GM12874 (cell line): ENCODE data around the gene ARSH.

Experiments
- TF ChIP-seq, protein P1 (sequence below): IDR thresholded peaks from 2 replicates; pipeline ENCODE4 v1.5.1; 2011; ENCODE audit warnings: low read depth, mild to moderate bottlenecking, control low read depth, low read length, moderate library complexity; ENCODE audit not compliant: insufficient read depth

The ARSH gene, protein sequence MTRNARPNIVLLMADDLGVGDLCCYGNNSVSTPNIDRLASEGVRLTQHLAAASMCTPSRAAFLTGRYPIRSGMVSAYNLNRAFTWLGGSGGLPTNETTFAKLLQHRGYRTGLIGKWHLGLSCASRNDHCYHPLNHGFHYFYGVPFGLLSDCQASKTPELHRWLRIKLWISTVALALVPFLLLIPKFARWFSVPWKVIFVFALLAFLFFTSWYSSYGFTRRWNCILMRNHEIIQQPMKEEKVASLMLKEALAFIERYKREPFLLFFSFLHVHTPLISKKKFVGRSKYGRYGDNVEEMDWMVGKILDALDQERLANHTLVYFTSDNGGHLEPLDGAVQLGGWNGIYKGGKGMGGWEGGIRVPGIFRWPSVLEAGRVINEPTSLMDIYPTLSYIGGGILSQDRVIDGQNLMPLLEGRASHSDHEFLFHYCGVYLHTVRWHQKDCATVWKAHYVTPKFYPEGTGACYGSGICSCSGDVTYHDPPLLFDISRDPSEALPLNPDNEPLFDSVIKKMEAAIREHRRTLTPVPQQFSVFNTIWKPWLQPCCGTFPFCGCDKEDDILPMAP

DNA sequence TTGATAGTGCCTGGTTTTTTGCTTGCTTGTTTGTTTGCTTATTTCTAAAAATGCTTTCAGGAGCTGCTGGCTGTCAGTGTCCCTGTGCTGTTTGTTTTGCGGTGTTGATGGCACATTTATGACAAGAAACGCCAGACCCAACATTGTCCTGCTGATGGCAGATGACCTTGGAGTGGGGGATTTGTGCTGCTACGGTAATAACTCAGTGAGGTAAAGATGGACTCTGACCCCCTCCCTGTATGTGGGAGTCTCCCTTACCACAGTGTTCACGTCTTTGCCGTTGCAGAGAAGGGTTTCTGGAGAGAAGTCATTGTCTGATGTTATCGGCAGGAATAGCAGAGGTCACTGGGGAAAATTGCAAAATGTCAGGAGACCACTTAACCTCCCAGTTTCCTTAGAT, at the start of gene ARSH:
TSS of gene ARSH (plus strand) at position 52 of the 400 bp plus-strand sequence. CDS start at position 119, 67 bp downstream.
- TF ChIP-seq, protein P1, sequence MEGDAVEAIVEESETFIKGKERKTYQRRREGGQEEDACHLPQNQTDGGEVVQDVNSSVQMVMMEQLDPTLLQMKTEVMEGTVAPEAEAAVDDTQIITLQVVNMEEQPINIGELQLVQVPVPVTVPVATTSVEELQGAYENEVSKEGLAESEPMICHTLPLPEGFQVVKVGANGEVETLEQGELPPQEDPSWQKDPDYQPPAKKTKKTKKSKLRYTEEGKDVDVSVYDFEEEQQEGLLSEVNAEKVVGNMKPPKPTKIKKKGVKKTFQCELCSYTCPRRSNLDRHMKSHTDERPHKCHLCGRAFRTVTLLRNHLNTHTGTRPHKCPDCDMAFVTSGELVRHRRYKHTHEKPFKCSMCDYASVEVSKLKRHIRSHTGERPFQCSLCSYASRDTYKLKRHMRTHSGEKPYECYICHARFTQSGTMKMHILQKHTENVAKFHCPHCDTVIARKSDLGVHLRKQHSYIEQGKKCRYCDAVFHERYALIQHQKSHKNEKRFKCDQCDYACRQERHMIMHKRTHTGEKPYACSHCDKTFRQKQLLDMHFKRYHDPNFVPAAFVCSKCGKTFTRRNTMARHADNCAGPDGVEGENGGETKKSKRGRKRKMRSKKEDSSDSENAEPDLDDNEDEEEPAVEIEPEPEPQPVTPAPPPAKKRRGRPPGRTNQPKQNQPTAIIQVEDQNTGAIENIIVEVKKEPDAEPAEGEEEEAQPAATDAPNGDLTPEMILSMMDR: no peak

DNA sequence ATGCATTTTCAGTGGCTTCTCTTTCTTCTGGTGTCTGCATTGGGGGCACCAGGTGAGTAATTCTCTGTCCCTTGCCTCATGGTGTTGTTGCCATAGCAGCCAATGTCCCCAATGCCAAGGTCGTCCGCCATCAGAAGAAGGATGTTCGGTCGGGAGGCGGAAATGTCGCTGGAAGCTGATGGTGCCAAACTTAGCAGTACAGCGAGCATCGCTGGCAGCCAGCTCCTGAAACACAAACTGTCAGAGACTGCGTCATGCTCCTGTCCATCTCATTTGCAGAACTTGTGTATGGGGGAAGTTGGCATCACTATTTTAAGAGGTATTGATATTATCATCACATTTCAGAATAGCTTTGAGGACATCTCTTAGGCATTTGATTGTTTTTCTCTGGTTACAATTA, 48.1 kb upstream of the ARSH start:
- TF ChIP-seq, protein P1: no peak

DNA sequence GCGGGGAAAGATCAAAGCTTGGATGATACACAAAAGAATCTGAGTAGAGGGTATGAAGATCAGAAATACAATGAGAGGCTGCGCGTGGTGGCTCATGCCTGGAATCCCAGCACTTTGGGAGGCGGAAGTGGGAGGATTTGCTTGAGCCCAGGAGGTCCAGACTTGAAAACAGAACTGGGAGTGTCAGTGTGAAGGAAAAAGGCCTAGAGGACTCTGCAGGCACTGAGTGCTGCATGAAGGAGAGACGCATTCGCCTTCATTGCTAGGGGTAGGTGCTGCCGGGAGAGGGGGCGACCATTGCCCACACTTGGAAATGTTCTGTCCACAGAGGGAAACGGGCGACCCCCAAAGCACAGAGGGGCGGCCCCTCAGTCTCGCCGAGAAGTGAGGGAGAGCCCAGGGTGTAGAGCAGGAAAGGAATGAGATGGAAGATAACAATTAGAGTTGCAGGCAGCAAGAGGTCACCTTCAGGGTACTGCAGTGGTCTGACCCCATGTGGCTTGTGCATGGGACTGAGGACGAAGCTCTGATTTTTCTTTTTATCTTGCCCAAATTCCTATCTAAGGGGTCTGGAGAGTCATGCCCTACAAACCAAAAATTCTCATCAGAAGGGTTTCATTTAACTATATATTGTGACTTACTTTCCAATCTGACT, 45.4 kb upstream of the ARSH start:
- TF ChIP-seq, protein P1: no peak

DNA sequence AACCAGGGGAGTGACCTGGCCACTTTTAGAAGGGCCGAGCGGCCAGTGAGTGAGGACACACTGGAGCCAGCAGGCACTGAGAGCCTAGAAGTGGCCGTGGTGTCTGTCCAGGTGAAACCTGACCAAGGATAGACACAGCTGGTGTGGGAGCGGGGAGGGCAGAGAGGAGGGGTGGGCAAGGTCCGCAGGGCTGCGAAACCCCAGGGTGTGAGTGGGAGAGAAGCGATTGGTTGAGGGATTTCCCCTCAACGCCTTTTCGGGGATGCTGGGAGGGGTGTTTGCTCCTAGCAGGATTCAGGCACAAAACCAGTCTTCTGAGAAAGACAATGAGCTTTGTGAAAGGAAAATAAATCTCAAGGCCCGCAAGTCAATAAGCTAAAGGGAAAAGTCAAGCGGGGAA, 44.0 kb upstream of the ARSH start:
- TF ChIP-seq, protein P1: no peak

DNA sequence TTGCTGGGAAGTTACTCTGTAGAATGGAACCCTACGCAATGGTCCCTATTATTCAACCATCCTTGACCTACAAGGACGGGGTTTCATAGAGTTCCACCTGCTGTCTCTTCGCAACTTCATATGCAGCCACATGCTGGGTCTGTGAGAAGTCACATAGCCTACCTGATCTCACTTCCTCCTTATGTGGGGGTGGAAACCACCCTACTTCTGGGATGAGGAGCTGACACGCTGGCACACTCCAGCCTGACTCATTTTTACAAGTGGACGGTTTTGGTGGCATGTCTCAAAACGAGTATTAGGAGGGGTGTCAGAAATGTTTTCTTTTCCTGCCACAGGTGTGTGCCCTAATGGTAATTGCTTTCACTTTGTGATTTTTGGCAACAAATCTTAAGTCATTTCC, 40.4 kb upstream of the ARSH start:
- TF ChIP-seq, protein P1: no peak

DNA sequence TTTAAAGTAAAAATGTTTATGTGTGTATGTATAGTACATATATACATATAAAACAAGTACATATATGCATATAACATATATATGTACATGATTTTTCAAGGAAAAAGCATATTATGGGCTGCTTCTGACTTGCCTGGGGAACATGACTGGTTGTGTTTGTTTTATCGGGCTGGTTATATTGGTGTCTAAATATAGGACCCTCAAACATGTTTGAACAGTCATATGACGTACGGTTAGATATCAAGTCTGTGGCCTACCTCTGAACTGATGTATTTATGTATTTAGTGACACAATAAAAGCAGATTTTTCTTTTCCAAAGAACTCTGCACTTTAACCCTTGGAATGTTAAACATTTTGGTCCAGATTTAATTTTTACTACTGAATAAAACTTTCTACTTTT, 39.3 kb upstream of the ARSH start:
- TF ChIP-seq, protein P1: no peak

DNA sequence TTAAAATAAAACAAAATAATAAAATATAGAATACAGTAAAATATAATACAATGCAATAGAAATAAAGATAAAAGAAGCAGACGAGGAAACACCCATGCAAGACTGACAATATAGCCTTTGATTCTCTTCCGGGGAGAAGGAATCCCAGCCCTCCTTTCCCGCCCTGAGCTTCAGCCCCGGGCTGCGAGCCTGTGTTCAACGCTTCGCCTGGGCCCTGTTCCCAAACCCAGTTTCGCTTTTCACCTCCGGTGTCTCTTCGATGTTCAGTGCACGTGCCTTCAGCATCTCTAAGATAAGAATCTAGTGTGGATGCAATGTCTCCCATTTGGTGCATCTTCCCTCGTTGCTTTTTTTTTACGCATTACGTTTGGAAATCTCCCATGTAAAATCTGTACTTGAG, 38.8 kb upstream of the ARSH start:
- TF ChIP-seq, protein P1: no peak
